ENCODE results near the gene AACS.

The AACS gene

GRCh38 chr12:125110641-125111360 is 45.6 kb downstream of the AACS start:
- TF ChIP-seq ZNF24 (tag by site-specific recombination; IDR thresholded peaks at IDR 0.05) (no peak), ZNF223 (tag by site-specific recombination; IDR thresholded peaks at IDR 0.05) (no peak), MZF1 (tag by site-specific recombination; IDR thresholded peaks at IDR 0.05; ENCODE audit: borderline replicate concordance) (0 out of 2 replicates have a peak, but pooled peaks have one; percentile 48), ZIC2 (tag by site-specific recombination; IDR thresholded peaks at IDR 0.05) (no peak), EGR2 (tag by site-specific recombination; IDR thresholded peaks at IDR 0.05; ENCODE audit: low read depth) (no peak), ZBTB26 (tag by site-specific recombination; optimal IDR thresholded peaks at IDR 0.05) (no peak), ZNF16 (tag by site-specific recombination; IDR thresholded peaks at IDR 0.05; ENCODE audit: low read depth) (no peak), ZNF248 (tag by site-specific recombination; IDR thresholded peaks at IDR 0.05) (no peak), ZNF19 (tag by site-specific recombination; IDR thresholded peaks at IDR 0.05; ENCODE audit: low read depth) (no peak), ZFP3 (tag by site-specific recombination; IDR thresholded peaks at IDR 0.05; ENCODE audit: low read depth) (no peak), KLF17 (tag by site-specific recombination; IDR thresholded peaks at IDR 0.05) (no peak), PRDM1 (tag by site-specific recombination; IDR thresholded peaks at IDR 0.05) (no peak), FEZF1 (tag by site-specific recombination; IDR thresholded peaks at IDR 0.05) (peak; percentile 37; the same call in 1 of the 2 replicates), ZBTB48 (tag by site-specific recombination; IDR thresholded peaks at IDR 0.05) (peak; percentile 75; the same call in 1 of the 2 replicates), ZNF514 (tag by site-specific recombination; IDR thresholded peaks at IDR 0.05) (no peak), SCRT2 (tag by site-specific recombination; IDR thresholded peaks at IDR 0.05) (0 out of 2 replicates have a peak, but pooled peaks have one; percentile 8), TCF7L2 (IDR thresholded peaks at IDR 0.05; ENCODE audit: borderline replicate concordance, low read depth, low read length) (no peak), PRDM6 (tag by site-specific recombination; IDR thresholded peaks at IDR 0.05) (peak; percentile 69; the same call in 1 of the 2 replicates), ZNF704 (tag by site-specific recombination; IDR thresholded peaks at IDR 0.05) (no peak)
- TF ChIP-seq, protein P1, sequence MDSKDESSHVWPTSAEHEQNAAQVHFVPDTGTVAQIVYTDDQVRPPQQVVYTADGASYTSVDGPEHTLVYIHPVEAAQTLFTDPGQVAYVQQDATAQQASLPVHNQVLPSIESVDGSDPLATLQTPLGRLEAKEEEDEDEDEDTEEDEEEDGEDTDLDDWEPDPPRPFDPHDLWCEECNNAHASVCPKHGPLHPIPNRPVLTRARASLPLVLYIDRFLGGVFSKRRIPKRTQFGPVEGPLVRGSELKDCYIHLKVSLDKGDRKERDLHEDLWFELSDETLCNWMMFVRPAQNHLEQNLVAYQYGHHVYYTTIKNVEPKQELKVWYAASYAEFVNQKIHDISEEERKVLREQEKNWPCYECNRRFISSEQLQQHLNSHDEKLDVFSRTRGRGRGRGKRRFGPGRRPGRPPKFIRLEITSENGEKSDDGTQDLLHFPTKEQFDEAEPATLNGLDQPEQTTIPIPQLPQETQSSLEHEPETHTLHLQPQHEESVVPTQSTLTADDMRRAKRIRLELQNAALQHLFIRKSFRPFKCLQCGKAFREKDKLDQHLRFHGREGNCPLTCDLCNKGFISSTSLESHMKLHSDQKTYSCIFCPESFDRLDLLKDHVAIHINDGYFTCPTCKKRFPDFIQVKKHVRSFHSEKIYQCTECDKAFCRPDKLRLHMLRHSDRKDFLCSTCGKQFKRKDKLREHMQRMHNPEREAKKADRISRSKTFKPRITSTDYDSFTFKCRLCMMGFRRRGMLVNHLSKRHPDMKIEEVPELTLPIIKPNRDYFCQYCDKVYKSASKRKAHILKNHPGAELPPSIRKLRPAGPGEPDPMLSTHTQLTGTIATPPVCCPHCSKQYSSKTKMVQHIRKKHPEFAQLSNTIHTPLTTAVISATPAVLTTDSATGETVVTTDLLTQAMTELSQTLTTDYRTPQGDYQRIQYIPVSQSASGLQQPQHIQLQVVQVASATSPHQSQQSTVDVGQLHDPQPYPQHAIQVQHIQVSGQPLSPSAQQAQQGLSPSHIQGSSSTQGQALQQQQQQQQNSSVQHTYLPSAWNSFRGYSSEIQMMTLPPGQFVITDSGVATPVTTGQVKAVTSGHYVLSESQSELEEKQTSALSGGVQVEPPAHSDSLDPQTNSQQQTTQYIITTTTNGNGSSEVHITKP (tag by site-specific recombination; IDR thresholded peaks at IDR 0.05): peak; percentile 78
- TF ChIP-seq, protein P2, sequence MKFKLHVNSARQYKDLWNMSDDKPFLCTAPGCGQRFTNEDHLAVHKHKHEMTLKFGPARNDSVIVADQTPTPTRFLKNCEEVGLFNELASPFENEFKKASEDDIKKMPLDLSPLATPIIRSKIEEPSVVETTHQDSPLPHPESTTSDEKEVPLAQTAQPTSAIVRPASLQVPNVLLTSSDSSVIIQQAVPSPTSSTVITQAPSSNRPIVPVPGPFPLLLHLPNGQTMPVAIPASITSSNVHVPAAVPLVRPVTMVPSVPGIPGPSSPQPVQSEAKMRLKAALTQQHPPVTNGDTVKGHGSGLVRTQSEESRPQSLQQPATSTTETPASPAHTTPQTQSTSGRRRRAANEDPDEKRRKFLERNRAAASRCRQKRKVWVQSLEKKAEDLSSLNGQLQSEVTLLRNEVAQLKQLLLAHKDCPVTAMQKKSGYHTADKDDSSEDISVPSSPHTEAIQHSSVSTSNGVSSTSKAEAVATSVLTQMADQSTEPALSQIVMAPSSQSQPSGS (tag by site-specific recombination; IDR thresholded peaks at IDR 0.05; ENCODE audit: low read depth): no peak
- TF ChIP-seq, protein P3, sequence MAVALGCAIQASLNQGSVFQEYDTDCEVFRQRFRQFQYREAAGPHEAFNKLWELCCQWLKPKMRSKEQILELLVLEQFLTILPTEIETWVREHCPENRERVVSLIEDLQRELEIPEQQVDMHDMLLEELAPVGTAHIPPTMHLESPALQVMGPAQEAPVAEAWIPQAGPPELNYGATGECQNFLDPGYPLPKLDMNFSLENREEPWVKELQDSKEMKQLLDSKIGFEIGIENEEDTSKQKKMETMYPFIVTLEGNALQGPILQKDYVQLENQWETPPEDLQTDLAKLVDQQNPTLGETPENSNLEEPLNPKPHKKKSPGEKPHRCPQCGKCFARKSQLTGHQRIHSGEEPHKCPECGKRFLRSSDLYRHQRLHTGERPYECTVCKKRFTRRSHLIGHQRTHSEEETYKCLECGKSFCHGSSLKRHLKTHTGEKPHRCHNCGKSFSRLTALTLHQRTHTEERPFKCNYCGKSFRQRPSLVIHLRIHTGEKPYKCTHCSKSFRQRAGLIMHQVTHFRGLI (tag by site-specific recombination; IDR thresholded peaks at IDR 0.05): no peak
- TF ChIP-seq, protein P4, sequence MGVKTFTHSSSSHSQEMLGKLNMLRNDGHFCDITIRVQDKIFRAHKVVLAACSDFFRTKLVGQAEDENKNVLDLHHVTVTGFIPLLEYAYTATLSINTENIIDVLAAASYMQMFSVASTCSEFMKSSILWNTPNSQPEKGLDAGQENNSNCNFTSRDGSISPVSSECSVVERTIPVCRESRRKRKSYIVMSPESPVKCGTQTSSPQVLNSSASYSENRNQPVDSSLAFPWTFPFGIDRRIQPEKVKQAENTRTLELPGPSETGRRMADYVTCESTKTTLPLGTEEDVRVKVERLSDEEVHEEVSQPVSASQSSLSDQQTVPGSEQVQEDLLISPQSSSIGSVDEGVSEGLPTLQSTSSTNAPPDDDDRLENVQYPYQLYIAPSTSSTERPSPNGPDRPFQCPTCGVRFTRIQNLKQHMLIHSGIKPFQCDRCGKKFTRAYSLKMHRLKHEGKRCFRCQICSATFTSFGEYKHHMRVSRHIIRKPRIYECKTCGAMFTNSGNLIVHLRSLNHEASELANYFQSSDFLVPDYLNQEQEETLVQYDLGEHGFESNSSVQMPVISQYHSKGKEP (tag by site-specific recombination; IDR thresholded peaks at IDR 0.05): 0 out of 2 replicates have a peak, but pooled peaks have one; percentile 32
- Histone ChIP-seq H3K9me3 (ENCODE audit: control insufficient read depth, insufficient read depth, low read depth, low read length) (no peaks in the 10 kb centered on the region), H3K36me3 (ENCODE audit: control insufficient read depth in 2 of 2, insufficient read depth in 1 of 2, low read length in 2 of 2) (peaks cover 3 to 63% of the 10 kb centered on the region in 2 experiments; a peak in 2 of 3 replicates), H3K4me3 (ENCODE audit: low read depth, low read length) (no peak overlapping the region), H3K4me1 (ENCODE audit: control insufficient read depth, insufficient read depth, low read length) (no peaks in the 10 kb centered on the region), H3K27ac (ENCODE audit: extremely low read depth, low read depth, low read length) (no peak overlapping the region)
- ChIA-PET CTCF (no interaction called here), POLR2A (no interaction called here)
